Measurements from ENCODE around the gene C1orf216. TPM values are rescaled to one million over a fixed set of nuclear protein-coding genes. Genes with fewer than 3 reads are reported as not detected.

The C1orf216 gene
- total RNA-seq, 2 experiments from 2014 or later = 20.1 to 20.4 TPM

Other genes starting within 250 kb of the C1orf216 start
- gene KIAA0319L, start 161.5 kb downstream of the C1orf216 start, total RNA-seq = 10 to 100 TPM; 22.6 to 27.0 TPM
- gene NCDN, start 161.1 kb downstream of the C1orf216 start, total RNA-seq = 10 to 100 TPM; 42.8 to 44.0 TPM
- 1 to 10 TPM in 1 of 2 experiments, under 1 TPM in 1; 0.86 to 1.2 TPM for gene TFAP2E, start 145.6 kb downstream of the C1orf216 start, total RNA-seq
- gene PSMB2, start 77.4 kb downstream of the C1orf216 start, total RNA-seq = 100 to 1,000 TPM; 123 to 131 TPM
- gene CLSPN, start 51.1 kb upstream of the C1orf216 start, total RNA-seq = 10 to 100 TPM; 86.3 to 87.5 TPM
- gene AGO4, start 89.1 kb upstream of the C1orf216 start, total RNA-seq = 1 to 10 TPM; 5.7 to 7.3 TPM
- 10 to 100 TPM; 41.6 to 43.2 TPM for gene AGO1, start 164.3 kb upstream of the C1orf216 start, total RNA-seq
- 10 to 100 TPM; 26.1 to 29.8 TPM for gene AGO3, start 212.2 kb upstream of the C1orf216 start, total RNA-seq

All from activated CD8-positive, alpha-beta memory T cell treated with anti-CD3 and anti-CD28 coated beads for 36 hours (primary cell).